ENCODE measurements around the gene IL17B.
A peak's percentile ranks its signal among the peaks of the same experiment; 100 is the strongest.
"Not testable (repeated sequence)": the region's sequence is repeated elsewhere in the genome, so short reads cannot be mapped to it uniquely, and the experiment has no call there.

IL17B gene

GRCh38 chr5:149399775-149400174 lies 20.7 kb upstream of the IL17B start:
- DNase-seq = peak; percentile 23

GRCh38 chr5:149398747-149399266 lies 19.7 kb upstream of the IL17B start:
- not testable (repeated sequence) for DNase-seq

DNA sequence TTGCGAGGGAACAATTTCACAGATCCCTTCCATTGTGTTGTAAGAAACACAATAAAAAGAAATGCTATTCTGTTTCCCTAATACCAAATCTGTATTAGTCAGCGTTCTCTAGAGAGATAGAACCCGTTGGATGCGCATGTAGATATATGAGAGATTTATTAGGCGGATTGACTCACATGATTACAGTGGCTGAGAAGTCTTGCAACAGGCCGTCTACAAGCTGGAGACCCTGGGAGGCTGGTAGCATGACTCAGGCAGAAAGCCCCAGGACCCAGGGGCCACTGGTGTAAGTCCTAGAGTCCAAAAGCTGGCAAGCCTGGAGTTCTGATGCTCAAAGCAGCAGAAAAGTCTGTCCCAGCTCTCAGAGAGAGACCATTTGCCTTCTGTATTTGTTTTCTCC lies 18.4 kb upstream of the IL17B start:
- no peak for DNase-seq

- DNase-seq = not testable (repeated sequence)
Measured at GRCh38 chr5:149394996-149395395, 15.9 kb upstream of the IL17B start.

DNA sequence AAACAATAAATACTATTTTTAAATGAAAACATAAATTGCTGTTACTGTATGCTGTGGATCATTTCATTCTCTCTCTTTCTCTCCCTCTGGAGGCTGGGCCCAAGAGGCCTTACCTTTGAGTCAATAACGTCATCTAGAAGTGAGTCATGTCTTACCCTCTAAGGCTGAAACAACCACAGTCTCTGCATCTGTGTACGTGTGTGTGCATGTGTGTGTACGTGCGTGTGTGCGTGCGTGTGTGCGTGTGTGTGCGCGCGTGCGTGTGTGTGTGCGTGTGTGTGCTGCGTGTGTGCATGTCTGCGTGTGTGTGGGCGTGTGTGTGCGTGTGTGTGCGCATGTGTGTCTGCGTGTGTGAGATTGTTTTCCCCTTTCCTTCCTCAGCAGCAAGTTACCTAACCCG lies 13.6 kb upstream of the IL17B start:
- DNase-seq = no peak

- DNase-seq = no peak
Measured at GRCh38 chr5:149391524-149391923, 12.4 kb upstream of the IL17B start.

- DNase-seq = not testable (repeated sequence)
Measured at GRCh38 chr5:149391076-149391475, 12.0 kb upstream of the IL17B start.

GRCh38 chr5:149389552-149390495 lies 10.7 kb upstream of the IL17B start:
- DNase-seq = no peak

- DNase-seq = peak; percentile 11
Measured at GRCh38 chr5:149388498-149389190, 9.6 kb upstream of the IL17B start.

- no peak for DNase-seq
Measured at GRCh38 chr5:149387982-149388381, 8.9 kb upstream of the IL17B start.

DNA sequence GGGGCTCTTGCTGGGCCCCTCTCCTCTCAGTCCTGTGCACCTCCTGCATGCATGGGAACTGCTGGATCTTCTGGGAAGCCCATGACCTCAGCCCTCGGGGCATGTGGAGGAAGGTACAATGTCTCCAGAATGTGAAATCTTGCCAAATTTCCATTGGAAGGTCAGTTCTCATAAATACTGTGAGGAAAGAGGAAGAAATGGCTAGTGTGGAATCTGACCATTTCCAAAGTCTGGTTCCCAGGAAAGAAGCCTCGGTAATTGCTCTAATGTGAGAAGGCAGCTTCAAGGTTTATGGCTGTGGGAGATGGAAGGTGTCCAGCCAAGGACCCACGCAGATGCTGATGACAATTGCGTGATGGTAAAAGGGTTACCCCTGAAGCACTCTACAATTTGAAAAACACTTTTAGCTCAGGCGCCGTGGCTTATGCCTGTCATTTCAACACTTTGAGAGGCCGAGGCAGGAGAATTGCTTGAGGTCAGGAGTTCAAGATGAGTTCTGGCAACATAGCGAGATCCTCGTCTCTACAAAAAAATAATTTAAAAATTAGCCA lies 8.1 kb upstream of the IL17B start:
- DNase-seq = no peak

DNA sequence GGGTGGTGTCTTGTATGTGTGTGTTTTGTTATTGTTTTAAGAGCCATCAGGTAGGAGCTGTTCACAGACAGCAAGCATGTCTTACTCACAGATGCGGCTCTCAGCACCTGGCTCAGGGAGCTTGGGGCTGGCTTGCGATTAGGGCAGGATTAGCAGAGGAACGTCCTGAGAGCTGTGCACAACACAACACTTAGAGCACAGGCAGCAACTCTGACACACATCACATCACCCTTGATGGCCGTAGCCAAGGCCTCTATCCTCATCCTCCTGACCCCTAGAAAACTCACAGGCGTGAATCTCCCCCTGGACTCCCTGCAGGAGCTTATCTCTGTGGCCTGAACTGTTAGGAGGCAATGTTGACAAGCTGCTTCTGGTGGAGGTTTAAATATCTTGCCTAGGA lies 7.1 kb upstream of the IL17B start:
- no peak for DNase-seq

DNA sequence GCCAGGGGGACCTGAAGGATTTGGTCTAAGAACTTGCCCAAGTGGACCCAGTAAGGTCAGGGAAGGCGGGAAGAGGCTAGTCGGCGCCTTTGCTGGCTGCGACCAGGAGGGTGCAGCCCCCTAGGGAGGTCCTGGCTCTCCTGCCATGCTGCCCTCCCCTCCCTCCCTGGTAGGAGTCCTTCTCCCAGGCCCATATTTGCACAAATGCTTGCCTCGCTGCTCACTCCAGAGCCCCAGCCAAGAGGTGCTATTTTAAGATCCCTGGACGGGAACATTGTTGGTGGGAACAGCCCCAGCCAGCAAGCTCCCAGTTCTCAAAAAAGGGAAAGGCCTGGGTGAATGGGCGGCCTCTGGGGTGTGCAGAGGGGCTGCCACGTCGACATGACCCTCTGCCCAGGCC lies 4.3 kb upstream of the IL17B start:
- DNase-seq = no peak

DNA sequence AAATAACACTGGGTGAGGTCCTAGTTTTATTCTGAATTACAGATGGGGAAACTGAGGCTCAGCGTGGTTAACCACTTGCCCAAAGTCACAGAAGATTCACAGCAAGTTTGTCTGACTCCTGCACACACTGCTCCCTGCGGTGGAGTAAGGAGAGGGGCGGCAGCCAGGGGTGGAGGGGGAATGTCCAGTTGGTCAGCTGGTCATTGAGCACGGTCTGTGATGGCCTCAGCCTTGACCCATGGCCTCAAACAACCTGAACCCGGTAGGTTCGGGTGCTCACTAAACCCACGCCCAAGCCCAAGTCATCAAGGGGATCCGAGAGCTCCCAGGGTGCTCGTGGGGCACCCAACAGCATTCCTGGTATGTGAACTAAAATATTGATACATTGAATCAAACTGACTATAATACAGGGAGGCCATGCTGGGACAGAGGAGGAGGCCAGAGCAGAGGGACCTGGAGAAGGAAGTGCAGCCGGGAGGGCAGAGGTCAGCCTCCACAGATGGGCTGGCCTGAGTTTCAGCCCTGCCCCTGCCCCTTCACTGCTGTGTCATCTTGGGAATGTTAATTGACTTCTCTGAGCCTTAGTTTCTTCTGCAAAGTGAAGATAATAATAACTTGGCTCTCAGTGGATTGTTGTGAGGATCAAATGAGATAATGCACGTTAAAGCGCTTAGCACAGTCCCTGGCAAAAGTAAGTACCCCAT lies 3.6 kb upstream of the IL17B start:
- DNase-seq = no peak

GRCh38 chr5:149381986-149382338 lies 2.9 kb upstream of the IL17B start:
- DNase-seq = peak; percentile 84

DNA sequence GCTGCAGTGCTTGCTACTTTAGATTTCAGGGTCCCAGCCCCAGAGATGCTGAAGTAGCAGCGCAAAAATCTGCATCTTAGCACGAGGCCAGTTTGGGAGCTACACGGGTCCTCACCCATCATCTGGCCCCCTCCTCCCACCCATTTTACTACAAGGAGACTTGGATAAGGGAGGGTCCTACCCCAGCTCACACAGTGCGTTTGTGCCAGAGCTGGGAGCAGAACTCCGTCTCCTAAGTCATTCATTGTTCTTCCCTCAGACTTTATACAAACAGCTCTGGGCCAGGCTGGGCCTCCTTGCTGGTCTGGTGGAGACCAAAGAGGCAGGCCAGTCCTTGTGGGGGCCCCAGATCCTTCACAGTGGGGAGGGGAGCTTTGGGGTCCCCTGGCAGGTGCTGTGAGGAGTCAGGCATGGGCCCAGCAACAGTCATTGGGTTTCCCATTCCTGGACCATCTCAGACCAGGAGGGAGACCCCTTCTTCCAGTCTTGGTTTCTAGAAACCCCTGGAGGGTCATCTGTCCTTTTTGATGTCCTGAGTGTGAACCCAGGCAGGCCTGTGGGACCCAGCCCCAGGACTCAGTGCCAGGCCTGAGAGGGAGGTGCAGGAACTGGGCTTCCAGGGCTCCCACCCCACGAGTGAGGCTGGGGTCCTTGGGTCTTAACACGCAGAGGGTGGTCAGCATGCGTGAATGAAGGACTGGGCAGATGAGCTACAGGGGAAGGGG lies 2.3 kb upstream of the IL17B start:
- DNase-seq = no peak

DNA sequence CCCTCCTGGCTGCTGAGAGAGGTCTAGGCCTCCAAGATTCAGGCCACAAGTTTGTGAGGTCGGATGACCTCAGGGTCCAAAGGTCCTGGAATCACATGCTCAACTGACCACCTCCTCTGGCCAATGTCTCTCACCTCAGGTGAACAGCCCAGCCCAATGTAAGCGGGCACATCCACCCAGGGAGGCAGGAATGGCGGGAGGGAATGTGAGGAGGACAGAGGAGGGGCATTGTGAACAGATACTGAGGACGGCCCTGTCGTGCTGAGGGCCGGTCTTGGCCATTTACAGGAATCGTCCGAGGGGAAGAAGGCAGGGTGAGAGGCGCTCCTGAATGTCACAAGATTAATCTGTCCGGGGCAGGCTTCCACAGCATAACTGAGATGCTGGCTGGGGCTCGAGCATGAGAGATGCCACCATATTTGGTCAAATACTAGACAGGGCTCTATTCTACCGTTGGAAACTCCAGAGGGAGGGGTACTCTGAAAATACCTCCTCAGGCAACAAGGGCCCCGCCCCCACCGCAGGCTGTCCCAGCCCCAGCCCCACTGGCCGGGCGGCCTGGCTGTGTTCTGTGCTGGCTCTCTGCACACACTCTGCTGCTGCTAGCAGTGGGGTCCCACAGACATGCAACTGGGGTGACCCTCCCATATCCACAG lies 1.5 kb upstream of the IL17B start:
- DNase-seq = no peak

DNA sequence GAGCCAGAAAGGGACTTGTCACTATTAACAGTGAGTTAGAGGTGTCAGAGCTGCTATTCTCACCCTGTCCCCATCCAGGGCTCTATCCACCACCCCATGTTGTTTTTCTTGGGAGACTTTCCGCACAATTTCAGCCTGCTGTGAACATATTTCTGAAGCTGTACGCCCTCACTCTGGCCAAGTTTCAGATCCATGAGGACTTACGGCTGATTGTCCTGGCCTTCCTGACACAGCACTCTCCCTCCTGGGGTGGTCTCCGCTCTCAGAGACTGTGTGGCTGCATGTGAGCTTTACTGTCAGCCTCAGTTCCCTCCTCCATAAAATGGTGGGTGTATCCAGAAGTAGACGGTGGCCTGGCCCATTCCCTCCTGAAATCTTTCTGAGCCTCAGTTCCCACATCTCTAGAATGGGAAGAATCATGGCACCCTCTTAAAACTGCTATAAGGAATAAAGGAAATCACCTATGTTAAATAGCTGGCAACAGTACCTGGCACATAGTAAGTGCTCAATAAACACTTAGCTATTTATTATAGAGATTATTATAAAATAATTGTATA lies 804 bp upstream of the IL17B start:
- no peak for DNase-seq

GRCh38 chr5:149378241-149378820 lies 761 bp downstream of the IL17B start:
- DNase-seq = no peak

DNA sequence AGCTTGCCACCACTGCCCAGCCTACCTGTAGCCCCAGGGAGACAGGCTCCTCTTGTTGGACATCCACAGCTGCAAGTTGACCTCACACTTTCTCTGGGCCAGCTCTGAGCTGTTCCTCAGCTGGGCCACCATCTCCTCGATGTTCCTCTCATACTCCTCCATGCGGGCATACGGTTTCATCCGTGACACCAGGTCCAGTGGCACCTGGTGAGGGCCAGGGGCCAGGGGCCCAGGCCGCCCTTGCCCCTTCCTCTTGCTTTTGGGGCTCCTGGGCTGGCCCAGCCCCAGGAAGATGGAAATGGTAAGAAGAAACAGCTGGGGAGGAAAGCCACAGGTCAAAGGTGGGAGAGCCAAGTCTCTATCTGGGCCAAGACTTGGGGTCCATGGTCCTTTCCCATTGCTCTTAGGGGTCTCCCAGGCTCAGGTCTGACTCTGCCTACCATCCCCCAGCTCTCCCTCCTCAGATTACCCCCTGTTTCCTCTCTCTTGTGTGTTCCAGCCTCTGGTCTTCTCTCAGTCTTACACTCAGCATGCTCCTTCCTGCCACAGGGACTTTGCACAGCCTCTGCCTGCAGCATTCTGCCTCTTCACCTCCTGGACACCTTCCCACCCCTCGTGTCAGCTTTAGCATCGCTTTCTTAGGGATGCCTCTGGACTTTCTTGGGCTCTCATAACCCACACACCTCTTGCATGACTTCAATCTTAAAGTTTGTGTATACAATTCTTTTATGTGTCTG lies 2.2 kb downstream of the IL17B start:
- DNase-seq = no peak

Data from hematopoietic multipotent progenitor cell treated with erythropoietin and hydrocortisone succinate and interleukin-3 and kit ligand, for 4 days (in vitro differentiated cells).